ENCODE data around the gene TACC2. TPM values are rescaled to one million over a fixed set of nuclear protein-coding genes. Genes with fewer than 3 reads are reported as not detected.

TACC2 gene
- total RNA-seq, 1 experiment from 2014 or later: 89.0 TPM

DNA sequence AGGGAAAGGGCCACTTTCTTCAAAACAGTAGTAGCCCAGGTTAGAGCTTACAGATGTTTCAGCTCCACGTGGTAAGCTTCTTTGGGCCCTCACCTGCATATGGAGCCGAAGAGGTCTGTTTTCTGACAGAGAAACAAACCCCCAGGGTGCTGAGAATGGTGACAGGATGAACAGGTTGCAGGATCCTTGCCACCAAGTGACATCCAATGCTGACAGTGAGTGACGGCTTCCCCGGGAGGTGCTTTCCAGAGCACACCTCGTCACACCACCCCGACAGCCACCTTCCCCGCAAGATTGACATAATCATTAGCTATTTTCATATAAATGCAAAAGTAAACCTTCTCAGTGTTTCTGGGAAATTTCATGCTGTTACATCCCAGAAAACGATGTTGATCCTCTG is 172.8 kb downstream of the TACC2 start:
- Mint-ChIP-seq H3K27me3 (ENCODE audit: insufficient read depth, unreplicated experiment) (no peaks in the 10 kb centered on the region), H3K4me1 (ENCODE audit: insufficient read depth, unreplicated experiment) (peaks cover 11% of the 10 kb centered on the region), H3K36me3 (ENCODE audit: insufficient read depth, unreplicated experiment) (peaks cover 85% of the 10 kb centered on the region), H3K27ac (ENCODE audit: low read depth, unreplicated experiment) (no peak overlapping the region), H3K4me3 (ENCODE audit: unreplicated experiment) (no peak overlapping the region), H3K9me3 (ENCODE audit: unreplicated experiment) (no peaks in the 10 kb centered on the region)
- no peak for DNase-seq (ENCODE audit: unreplicated experiment)
- BruUV-seq (replicated peaks): no TSS peak
- TF ChIP-seq, protein P1, sequence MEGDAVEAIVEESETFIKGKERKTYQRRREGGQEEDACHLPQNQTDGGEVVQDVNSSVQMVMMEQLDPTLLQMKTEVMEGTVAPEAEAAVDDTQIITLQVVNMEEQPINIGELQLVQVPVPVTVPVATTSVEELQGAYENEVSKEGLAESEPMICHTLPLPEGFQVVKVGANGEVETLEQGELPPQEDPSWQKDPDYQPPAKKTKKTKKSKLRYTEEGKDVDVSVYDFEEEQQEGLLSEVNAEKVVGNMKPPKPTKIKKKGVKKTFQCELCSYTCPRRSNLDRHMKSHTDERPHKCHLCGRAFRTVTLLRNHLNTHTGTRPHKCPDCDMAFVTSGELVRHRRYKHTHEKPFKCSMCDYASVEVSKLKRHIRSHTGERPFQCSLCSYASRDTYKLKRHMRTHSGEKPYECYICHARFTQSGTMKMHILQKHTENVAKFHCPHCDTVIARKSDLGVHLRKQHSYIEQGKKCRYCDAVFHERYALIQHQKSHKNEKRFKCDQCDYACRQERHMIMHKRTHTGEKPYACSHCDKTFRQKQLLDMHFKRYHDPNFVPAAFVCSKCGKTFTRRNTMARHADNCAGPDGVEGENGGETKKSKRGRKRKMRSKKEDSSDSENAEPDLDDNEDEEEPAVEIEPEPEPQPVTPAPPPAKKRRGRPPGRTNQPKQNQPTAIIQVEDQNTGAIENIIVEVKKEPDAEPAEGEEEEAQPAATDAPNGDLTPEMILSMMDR (IDR thresholded peaks at IDR 0.05; ENCODE audit: unreplicated experiment): no peak
- intact Hi-C loops (cut with micrococcal nuclease): no loop called here
- CTCF ChIA-PET: no interaction called here
- POLR2A ChIA-PET: interaction anchor here (1.5 kb wide), 1 partner anchor 23 kb away, joined by 3 read pairs; no protein-coding TSS in a partner anchor

DNA sequence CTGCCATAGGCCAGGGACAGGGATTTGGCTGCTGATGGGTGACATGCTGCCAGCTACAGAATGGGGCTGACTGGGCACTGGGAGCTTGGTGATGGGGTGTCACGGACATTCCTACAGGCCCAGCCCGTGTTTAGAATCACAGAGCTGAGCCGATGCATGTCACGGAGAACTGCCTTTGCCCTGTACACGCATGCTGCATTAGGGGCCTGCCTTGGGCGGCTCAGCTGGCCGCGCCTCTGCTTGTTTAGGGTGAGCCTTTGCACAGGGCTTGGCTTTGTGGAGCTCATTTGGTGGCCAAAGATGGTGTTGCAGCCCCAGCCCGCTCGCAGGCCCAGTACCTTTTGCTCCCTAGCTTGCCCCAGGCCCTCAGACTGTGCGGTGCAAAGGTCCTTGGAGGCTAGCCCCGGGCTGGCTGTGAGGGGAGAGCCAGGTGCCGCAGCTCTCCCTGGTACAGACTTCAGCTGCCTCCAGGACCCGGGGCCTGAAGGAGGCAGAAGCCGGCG is 173.8 kb downstream of the TACC2 start:
- POLR2A ChIA-PET: interaction anchor here (0.6 to 1.1 kb wide), 3 partner anchors 15 to 404 kb away, joined by 3 to 4 read pairs (median 3); no protein-coding TSS in a partner anchor

DNA sequence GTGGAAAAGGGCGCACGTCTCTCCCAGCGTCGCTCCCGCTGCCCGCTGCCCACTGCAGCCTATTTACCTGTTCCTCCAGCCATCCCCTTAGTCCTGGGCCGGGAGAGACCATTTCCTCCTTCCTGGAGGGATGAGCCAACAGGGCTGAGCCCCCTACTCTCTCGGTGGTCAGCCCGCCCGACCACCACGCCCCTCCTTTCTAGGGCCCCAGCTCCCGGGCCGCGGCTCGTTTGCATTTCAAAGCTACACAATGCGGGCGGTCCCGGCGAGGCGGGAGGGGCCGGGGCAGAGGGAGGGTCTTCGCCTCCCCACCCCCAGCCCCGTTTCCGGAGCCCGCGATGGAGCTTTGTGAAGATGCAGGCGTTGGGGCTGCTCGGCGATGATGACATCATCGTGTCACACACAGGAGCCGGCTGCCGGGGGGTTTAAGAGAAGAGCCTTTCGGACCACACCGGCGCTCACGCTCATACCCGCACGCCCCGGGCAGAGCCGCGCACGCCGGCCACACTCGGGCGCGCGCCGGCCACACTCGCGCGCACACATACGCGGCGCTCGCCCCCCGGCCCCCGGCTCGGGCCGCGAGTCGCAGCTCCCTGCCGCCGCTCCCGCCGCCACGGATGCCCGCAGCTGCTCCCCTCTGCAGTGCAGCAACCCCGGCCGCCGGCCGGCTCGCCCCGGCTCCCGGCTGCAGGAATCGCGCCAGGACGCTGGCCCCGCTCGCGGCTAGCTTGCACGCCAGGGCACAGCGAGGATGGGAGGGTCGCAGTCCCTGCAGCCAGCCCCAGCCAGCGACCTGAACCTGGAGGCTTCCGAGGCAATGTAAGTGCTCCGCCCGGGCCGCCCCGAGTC is 174.4 kb downstream of the TACC2 start:
- Mint-ChIP-seq H3K4me1 (ENCODE audit: insufficient read depth, unreplicated experiment) (peaks cover 11% of the 10 kb centered on the region), H3K27me3 (ENCODE audit: insufficient read depth, unreplicated experiment) (no peaks in the 10 kb centered on the region), H3K36me3 (ENCODE audit: insufficient read depth, unreplicated experiment) (peaks cover 87% of the 10 kb centered on the region), H3K4me3 (ENCODE audit: unreplicated experiment) (no peak overlapping the region), H3K9me3 (ENCODE audit: unreplicated experiment) (no peaks in the 10 kb centered on the region), H3K27ac (ENCODE audit: low read depth, unreplicated experiment) (no peak overlapping the region)
- no peak for DNase-seq (ENCODE audit: unreplicated experiment)
- POLR2A ChIA-PET: interaction anchor here (0.6 to 1.1 kb wide), 2 partner anchors 14 to 27 kb away, joined by 3 to 4 read pairs; no protein-coding TSS in a partner anchor
- CTCF ChIA-PET: interaction anchor here (0.7 kb wide), 1 partner anchor 9 kb away, joined by 5 read pairs; no protein-coding TSS in a partner anchor
- intact Hi-C loops (cut with micrococcal nuclease): no loop called here
- TF ChIP-seq, protein P1 (IDR thresholded peaks at IDR 0.05; ENCODE audit: unreplicated experiment): no peak
- no TSS peak for BruUV-seq (replicated peaks)

More for the DNA sequence above, 173.8 kb downstream of the TACC2 start:
- H3K27ac Mint-ChIP-seq (ENCODE audit: low read depth, unreplicated experiment): no peak overlapping the region
- H3K36me3 Mint-ChIP-seq (ENCODE audit: insufficient read depth, unreplicated experiment): peaks cover 85% of the 10 kb centered on the region
- TF ChIP-seq, protein P1 (IDR thresholded peaks at IDR 0.05; ENCODE audit: unreplicated experiment): no peak
- CTCF ChIA-PET: interaction anchor here (0.7 kb wide), 1 partner anchor 10 kb away, joined by 5 read pairs; no protein-coding TSS in a partner anchor
- no peaks in the 10 kb centered on the region for H3K27me3 Mint-ChIP-seq (ENCODE audit: insufficient read depth, unreplicated experiment)
- H3K9me3 Mint-ChIP-seq (ENCODE audit: unreplicated experiment): no peaks in the 10 kb centered on the region
- DNase-seq (ENCODE audit: unreplicated experiment): no peak
- H3K4me1 Mint-ChIP-seq (ENCODE audit: insufficient read depth, unreplicated experiment): peaks cover 11% of the 10 kb centered on the region
- no peak overlapping the region for H3K4me3 Mint-ChIP-seq (ENCODE audit: unreplicated experiment)
- intact Hi-C loops (cut with micrococcal nuclease): no loop called here
- BruUV-seq (replicated peaks): no TSS peak

DNA sequence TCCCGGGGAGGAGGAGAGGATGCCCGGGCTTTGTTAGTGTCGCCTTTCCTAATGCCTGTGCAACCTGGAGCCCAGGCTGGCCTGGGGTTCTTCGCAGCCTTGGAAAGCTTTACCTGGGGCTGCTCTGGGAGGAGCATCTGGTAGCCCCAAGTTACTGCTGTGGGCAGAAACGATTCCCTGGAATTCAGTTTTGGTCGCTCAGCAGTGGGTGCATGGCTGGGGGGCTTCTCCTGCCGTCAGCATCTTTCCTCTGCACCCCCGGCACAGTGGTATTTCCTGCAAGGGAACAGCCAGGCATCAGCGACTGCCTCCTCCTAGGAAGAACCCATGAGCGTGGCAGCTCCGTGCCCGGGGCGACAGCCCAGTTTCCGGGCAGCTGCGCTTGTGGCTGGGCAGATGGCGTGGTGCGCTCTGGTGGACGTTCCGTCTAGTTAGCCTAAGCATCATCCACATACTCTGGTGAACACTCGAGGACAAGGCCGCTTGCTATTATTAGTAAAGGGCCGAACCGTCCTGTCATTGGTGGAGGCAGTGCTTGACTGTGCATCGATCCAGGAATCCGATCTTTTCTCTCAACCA is 175.1 kb downstream of the TACC2 start:
- POLR2A ChIA-PET: no interaction called here
- H3K27me3 Mint-ChIP-seq (ENCODE audit: insufficient read depth, unreplicated experiment): no peaks in the 10 kb centered on the region
- intact Hi-C loops (cut with micrococcal nuclease): no loop called here
- TF ChIP-seq, protein P1 (IDR thresholded peaks at IDR 0.05; ENCODE audit: unreplicated experiment): no peak
- no peak overlapping the region for H3K4me3 Mint-ChIP-seq (ENCODE audit: unreplicated experiment)
- CTCF ChIA-PET: interaction anchor here (0.5 to 0.6 kb wide), 3 partner anchors 9 to 760 kb away, joined by 3 to 5 read pairs (median 4); no protein-coding TSS in a partner anchor
- H3K27ac Mint-ChIP-seq (ENCODE audit: low read depth, unreplicated experiment): no peak overlapping the region
- peaks cover 87% of the 10 kb centered on the region for H3K36me3 Mint-ChIP-seq (ENCODE audit: insufficient read depth, unreplicated experiment)
- peaks cover 6% of the 10 kb centered on the region for H3K4me1 Mint-ChIP-seq (ENCODE audit: insufficient read depth, unreplicated experiment)
- DNase-seq (ENCODE audit: unreplicated experiment): no peak
- no peaks in the 10 kb centered on the region for H3K9me3 Mint-ChIP-seq (ENCODE audit: unreplicated experiment)
- no TSS peak for BruUV-seq (replicated peaks)

Data from MCF 10A (cell line).